Chondrocyte (in vitro differentiated cells): ENCODE measurements around the gene TMEM184A. TPM values are rescaled to one million over a fixed set of nuclear protein-coding genes. Genes with fewer than 3 reads are reported as not detected.
"Not testable (repeated sequence)": the region's sequence is repeated elsewhere in the genome, so short reads cannot be mapped to it uniquely, and the experiment has no call there.

Experiments
- DNase-seq: peaks from one replicate; pipeline ENCODE4 v3.0.0; 2021; ENCODE audit warnings: mixed read lengths, low spot score
- H3K27ac Mint-ChIP-seq: one replicate; pipeline ENCODE4 v1.8.0; 2021; ENCODE audit warnings: mild to moderate bottlenecking, moderate library complexity, mixed read lengths; ENCODE audit not compliant: unreplicated experiment
- H3K27me3 Mint-ChIP-seq: 2 replicates; pipeline ENCODE4 v1.8.0; 2021; ENCODE audit warnings: low read depth, mixed read lengths
- H3K36me3 Mint-ChIP-seq: 2 replicates; pipeline ENCODE4 v1.8.0; 2021; ENCODE audit warnings: low read depth, mixed read lengths
- H3K4me1 Mint-ChIP-seq: 2 replicates; pipeline ENCODE4 v1.8.0; 2021; ENCODE audit warnings: low read depth, mild to moderate bottlenecking, mixed read lengths
- H3K4me3 Mint-ChIP-seq: one replicate; pipeline ENCODE4 v1.8.0; 2021; ENCODE audit warnings: mild to moderate bottlenecking, moderate library complexity, mixed read lengths; ENCODE audit not compliant: unreplicated experiment
- H3K9me3 Mint-ChIP-seq: 2 replicates; pipeline ENCODE4 v1.8.0; 2021; ENCODE audit warnings: low read depth, mixed read lengths
- CTCF ChIP-seq: fragments of 200-600 bp; sonication (generic); IDR thresholded peaks from 2 replicates; pipeline ENCODE4 v1.5.0; 2021; ENCODE audit warnings: antibody characterized with exemption, mild to moderate bottlenecking, moderate library complexity
- total RNA-seq: library from RNA; stranded (reverse); gene quantifications from 3 replicates; pipeline ENCODE4 v1.2.1, GENCODE V29; 2021

Gene TMEM184A
- total RNA-seq, 1 donor from 2014 or later, result 0.07 TPM

- Mint-ChIP-seq H3K27ac (no peak overlapping the region), H3K36me3 (peaks cover 3% of the 10 kb centered on the region), H3K4me3 (no peak overlapping the region), H3K4me1 (no peaks in the 10 kb centered on the region), H3K9me3 (peaks cover 12% of the 10 kb centered on the region), H3K27me3 (peaks cover 5% of the 10 kb centered on the region)
- no peak for TF ChIP-seq CTCF
- no peak for DNase-seq
Observed at GRCh38 chr7:1523844-1524243, 32.2 kb downstream of the TMEM184A start.

- DNase-seq, result no peak
- Mint-ChIP-seq H3K9me3 (peaks cover 12% of the 10 kb centered on the region), H3K36me3 (peaks cover 3% of the 10 kb centered on the region), H3K27ac (no peak overlapping the region), H3K27me3 (peaks cover 5% of the 10 kb centered on the region), H3K4me3 (no peak overlapping the region), H3K4me1 (no peaks in the 10 kb centered on the region)
- no peak for TF ChIP-seq CTCF
Observed at GRCh38 chr7:1523208-1523607, 32.8 kb downstream of the TMEM184A start.

GRCh38 chr7:1521456-1521855, 34.5 kb downstream of the TMEM184A start:
- DNase-seq, result no peak
- no peak overlapping the region for H3K27ac Mint-ChIP-seq
- no peak for TF ChIP-seq CTCF
- H3K36me3 Mint-ChIP-seq, result peaks cover 3% of the 10 kb centered on the region
- H3K9me3 Mint-ChIP-seq, result peaks cover 12% of the 10 kb centered on the region
- no peak overlapping the region for H3K4me3 Mint-ChIP-seq
- H3K4me1 Mint-ChIP-seq, result peaks cover 2% of the 10 kb centered on the region
- no peaks in the 10 kb centered on the region for H3K27me3 Mint-ChIP-seq

GRCh38 chr7:1520539-1521234, 35.3 kb downstream of the TMEM184A start:
- no peak for DNase-seq
- no peak overlapping the region for H3K27ac Mint-ChIP-seq
- no peaks in the 10 kb centered on the region for H3K27me3 Mint-ChIP-seq
- peaks cover 12% of the 10 kb centered on the region for H3K9me3 Mint-ChIP-seq
- peaks cover 6% of the 10 kb centered on the region for H3K4me1 Mint-ChIP-seq
- no peak overlapping the region for H3K4me3 Mint-ChIP-seq
- no peak for TF ChIP-seq CTCF
- H3K36me3 Mint-ChIP-seq, result peaks cover 3% of the 10 kb centered on the region

- not testable (repeated sequence) for H3K27ac Mint-ChIP-seq, H3K4me3 Mint-ChIP-seq
Observed at GRCh38 chr7:1519322-1519922, 36.6 kb downstream of the TMEM184A start.

More at GRCh38 chr7:1519322-1519922, 36.6 kb downstream of the TMEM184A start:
- H3K27me3 Mint-ChIP-seq, H3K36me3 Mint-ChIP-seq, DNase-seq: not testable (repeated sequence)
- peaks cover 17% of the 10 kb centered on the region for H3K4me1 Mint-ChIP-seq
- H3K9me3 Mint-ChIP-seq, result peaks cover 12% of the 10 kb centered on the region
